ENCODE results near the gene PRKCE. TPM values are rescaled to one million over a fixed set of nuclear protein-coding genes. Genes with fewer than 3 reads are reported as not detected.

The PRKCE gene
- total and polyA plus RNA-seq, 2 of the 8 experiments (the other 6 are each of a cell fraction or from before 2014, with no cell fraction given): 0.54 to 2.1 TPM

DNA sequence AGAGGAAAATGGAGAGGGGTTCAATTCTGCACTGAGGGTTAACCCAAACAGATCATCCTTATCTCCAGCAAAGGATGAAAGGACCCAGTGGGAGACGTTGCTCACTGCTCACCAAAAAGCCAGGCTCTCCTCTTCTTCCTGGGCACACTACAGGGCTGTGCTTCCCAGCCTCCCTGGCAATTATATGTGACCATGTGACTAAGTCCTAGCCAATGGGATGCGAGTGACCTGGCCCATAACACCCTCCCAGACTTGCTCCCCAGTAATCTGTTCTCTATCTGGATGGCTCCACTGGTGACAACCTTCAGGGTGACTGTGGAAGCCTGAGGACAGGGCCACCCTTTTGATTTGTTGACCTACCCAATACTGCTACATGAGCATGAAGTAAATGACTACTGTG, 10.9 kb upstream of the PRKCE start:
- no peak overlapping the region for H3K56ac ChIP-seq (replicated peaks; ENCODE audit: insufficient read length, low read depth, low read length)
- no peak overlapping the region for H3K23ac ChIP-seq (ENCODE audit: insufficient read length)
- no peak overlapping the region for H2AK5ac ChIP-seq (ENCODE audit: low read depth, low read length)
- no peak overlapping the region for H3K14ac ChIP-seq (ENCODE audit: insufficient read length)
- H3K23me2 ChIP-seq (ENCODE audit: low read depth, low read length): peaks cover 1% of the 10 kb centered on the region; the same call in 1 of the 2 replicates
- FAIRE-seq: no peak
- ChIA-PET CTCF (ENCODE audit: partially characterized antibody) (no interaction called here), POLR2A (ENCODE audit: partially characterized antibody) (interaction anchor here (0.5 kb wide), 1 partner anchor 897 kb away, joined by 4 read pairs; no protein-coding TSS in a partner anchor)
- peaks cover 2 to 20% (median 14%) of the 10 kb centered on the region in 4 experiments for H3K27me3 ChIP-seq (replicated peaks in 1 of 4; ENCODE audit: control insufficient read depth in 3 of 4, extremely low read depth in 1 of 4, insufficient read depth in 3 of 4, low read length in 3 of 4)
- H3K18ac ChIP-seq (ENCODE audit: extremely low read depth, low read length): no peak overlapping the region
- no peak overlapping the region; the same call in 1 of the 2 replicates for H2AFZ ChIP-seq (ENCODE audit: low read length)
- no peaks in the 10 kb centered on the region for H3K36me3 ChIP-seq (ENCODE audit: control insufficient read depth in 2 of 4, insufficient read depth in 4 of 4, low read length in 3 of 4)
- H4K91ac ChIP-seq (replicated peaks; ENCODE audit: insufficient read length, low read length): no peak overlapping the region
- no peak overlapping the region for H3K27ac ChIP-seq (ENCODE audit: low read depth, low read length)
- no peak overlapping the region for H3K4me2 ChIP-seq (ENCODE audit: insufficient read depth in 1 of 2, low read depth in 2 of 2, low read length in 2 of 2)
- no peak for DNase-seq (ENCODE audit: low read depth in 1 of 2, low spot score in 2 of 2)
- no peak overlapping the region for H2BK20ac ChIP-seq (ENCODE audit: low read length)
- H4K8ac ChIP-seq (ENCODE audit: extremely low read depth, insufficient read depth, low read length): no peak overlapping the region
- H4K20me1 ChIP-seq (replicated peaks in 1 of 2; ENCODE audit: control insufficient read depth in 1 of 2, insufficient read depth in 2 of 2, low read length in 2 of 2): no peaks in the 10 kb centered on the region
- H3K4ac ChIP-seq (replicated peaks; ENCODE audit: insufficient read length, low read depth, low read length): no peak overlapping the region
- 88% methylated on average over 2 of the region's 2 CpGs; no CpG with 5 or more reads in 1 of the 2 experiments for WGBS, 2 experiments (ENCODE audit: extremely low coverage in 1 of 2, insufficient coverage in 1 of 2, insufficient read length in 1 of 2, insufficient replicate concordance in 2 of 2, low coverage in 1 of 2, low lambda C conversion rate in 2 of 2, missing lambda C conversion rate in 1 of 2)
- H3K9me3 ChIP-seq (ENCODE audit: insufficient read depth in 2 of 2, low read depth in 1 of 2, low read length in 1 of 2): no peaks in the 10 kb centered on the region
- H4K5ac ChIP-seq (ENCODE audit: insufficient read length, low read depth, low read length): no peak overlapping the region
- TF ChIP-seq CHD1 (IDR thresholded peaks at IDR 0.05; ENCODE audit: low read depth, low read length) (no peak), TEAD4 (IDR thresholded peaks at IDR 0.05; ENCODE audit: low read depth, low read length) (no peak), SP2 (IDR thresholded peaks at IDR 0.05; ENCODE audit: low read length) (no peak), JUN (IDR thresholded peaks at IDR 0.05; ENCODE audit: low read depth, low read length) (no peak)
- TF ChIP-seq, protein P1, sequence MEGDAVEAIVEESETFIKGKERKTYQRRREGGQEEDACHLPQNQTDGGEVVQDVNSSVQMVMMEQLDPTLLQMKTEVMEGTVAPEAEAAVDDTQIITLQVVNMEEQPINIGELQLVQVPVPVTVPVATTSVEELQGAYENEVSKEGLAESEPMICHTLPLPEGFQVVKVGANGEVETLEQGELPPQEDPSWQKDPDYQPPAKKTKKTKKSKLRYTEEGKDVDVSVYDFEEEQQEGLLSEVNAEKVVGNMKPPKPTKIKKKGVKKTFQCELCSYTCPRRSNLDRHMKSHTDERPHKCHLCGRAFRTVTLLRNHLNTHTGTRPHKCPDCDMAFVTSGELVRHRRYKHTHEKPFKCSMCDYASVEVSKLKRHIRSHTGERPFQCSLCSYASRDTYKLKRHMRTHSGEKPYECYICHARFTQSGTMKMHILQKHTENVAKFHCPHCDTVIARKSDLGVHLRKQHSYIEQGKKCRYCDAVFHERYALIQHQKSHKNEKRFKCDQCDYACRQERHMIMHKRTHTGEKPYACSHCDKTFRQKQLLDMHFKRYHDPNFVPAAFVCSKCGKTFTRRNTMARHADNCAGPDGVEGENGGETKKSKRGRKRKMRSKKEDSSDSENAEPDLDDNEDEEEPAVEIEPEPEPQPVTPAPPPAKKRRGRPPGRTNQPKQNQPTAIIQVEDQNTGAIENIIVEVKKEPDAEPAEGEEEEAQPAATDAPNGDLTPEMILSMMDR (IDR thresholded peaks at IDR 0.05; ENCODE audit: control extremely low read depth in 1 of 3, insufficient read depth in 1 of 3, low read depth in 1 of 3, low read length in 3 of 3): no peak
- peaks cover 2 to 8% (median 3%) of the 10 kb centered on the region in 4 experiments; a peak in 4 of 7 replicates for H3K4me1 ChIP-seq (replicated peaks in 1 of 4; ENCODE audit: control insufficient read depth in 3 of 4, insufficient read depth in 4 of 4, low read length in 3 of 4)
- no peaks in the 10 kb centered on the region for H3K79me1 ChIP-seq (ENCODE audit: low read depth, low read length)
- no peak overlapping the region for H3K4me3 ChIP-seq (ENCODE audit: extremely low read depth in 1 of 4, insufficient read depth in 2 of 4, low read depth in 3 of 4, low read length in 4 of 4)
- no peak overlapping the region for H2BK12ac ChIP-seq (ENCODE audit: low read depth, low read length)
- H2BK15ac ChIP-seq (ENCODE audit: low read length): no peak overlapping the region
- no peak overlapping the region for H2BK120ac ChIP-seq (replicated peaks; ENCODE audit: low read depth, low read length)
- no peak overlapping the region for H2BK5ac ChIP-seq (ENCODE audit: low read depth, low read length)
- H3K9ac ChIP-seq (replicated peaks in 1 of 4; ENCODE audit: extremely low read depth in 1 of 4, low read depth in 3 of 4, low read length in 3 of 4): no peak overlapping the region
- no peaks in the 10 kb centered on the region for H3K79me2 ChIP-seq (ENCODE audit: control insufficient read depth in 1 of 2, insufficient read depth in 2 of 2, low read length in 2 of 2)
